ENCODE measurements around the gene CLDN12.

CLDN12 gene

GRCh38 chr7:90403174-90404113, at the start of gene CLDN12:
Gene CLDN12, plus strand, starts transcription at chr7:90403461. Its CDS starts 9,216 bp downstream, at chr7:90412677.
- DNase-seq (ENCODE audit: low read depth in 2 of 2) = peak; percentile 94 to 95

- peak; percentile 55 to 56 for DNase-seq (ENCODE audit: low read depth in 2 of 2)
These were observed 19.8 kb upstream of the CLDN12 start for GRCh38 chr7:90383422-90383821.

- DNase-seq (ENCODE audit: low read depth in 2 of 2) = no peak
These were observed 19.4 kb upstream of the CLDN12 start for GRCh38 chr7:90383861-90384260.

- no peak for DNase-seq (ENCODE audit: low read depth in 2 of 2)
These were observed 18.8 kb upstream of the CLDN12 start for GRCh38 chr7:90384433-90384832.

- no peak for DNase-seq (ENCODE audit: low read depth in 2 of 2)
These were observed 15.6 kb upstream of the CLDN12 start for GRCh38 chr7:90387470-90388240.

GRCh38 chr7:90390926-90391325, 12.3 kb upstream of the CLDN12 start:
- DNase-seq (ENCODE audit: low read depth in 2 of 2) = no peak

GRCh38 chr7:90391488-90391887, 11.8 kb upstream of the CLDN12 start:
- no peak for DNase-seq (ENCODE audit: low read depth in 2 of 2)

GRCh38 chr7:90396420-90396819, 6.8 kb upstream of the CLDN12 start:
- no peak for DNase-seq (ENCODE audit: low read depth in 2 of 2)

GRCh38 chr7:90401989-90402388, 1.3 kb upstream of the CLDN12 start:
- DNase-seq (ENCODE audit: low read depth in 2 of 2) = peak; percentile 49 to 58

GRCh38 chr7:90402785-90403173, 482 bp upstream of the CLDN12 start:
- no peak for DNase-seq (ENCODE audit: low read depth in 2 of 2)

- no peak for DNase-seq (ENCODE audit: low read depth in 2 of 2)
These were observed 1.5 kb downstream of the CLDN12 start for GRCh38 chr7:90404777-90405176.

- DNase-seq (ENCODE audit: low read depth in 2 of 2) = no peak
These were observed 4.2 kb downstream of the CLDN12 start for GRCh38 chr7:90407484-90407821.

GRCh38 chr7:90408142-90408541, 4.9 kb downstream of the CLDN12 start:
- no peak for DNase-seq (ENCODE audit: low read depth in 2 of 2)

GRCh38 chr7:90409667-90410066, 6.4 kb downstream of the CLDN12 start:
- no peak for DNase-seq (ENCODE audit: low read depth in 2 of 2)

- no peak for DNase-seq (ENCODE audit: low read depth in 2 of 2)
These were observed 8.2 kb downstream of the CLDN12 start for GRCh38 chr7:90411510-90411909.

- no peak for DNase-seq (ENCODE audit: low read depth in 2 of 2)
These were observed 9.4 kb downstream of the CLDN12 start for GRCh38 chr7:90412458-90413184.

- no peak for DNase-seq (ENCODE audit: low read depth in 2 of 2)
These were observed 9.9 kb downstream of the CLDN12 start for GRCh38 chr7:90413185-90413528.

- no peak for DNase-seq (ENCODE audit: low read depth in 2 of 2)
These were observed 18.4 kb downstream of the CLDN12 start for GRCh38 chr7:90421651-90422050.

GRCh38 chr7:90424720-90425119, 21.5 kb downstream of the CLDN12 start:
- DNase-seq (ENCODE audit: low read depth in 2 of 2) = no peak

GRCh38 chr7:90425376-90425775, 22.1 kb downstream of the CLDN12 start:
- DNase-seq (ENCODE audit: low read depth in 2 of 2) = no peak

- no peak for DNase-seq (ENCODE audit: low read depth in 2 of 2)
These were observed 27.6 kb downstream of the CLDN12 start for GRCh38 chr7:90430614-90431460.

Measured in fibroblast of skin of left biceps (primary cell).